NCI-H1694 treated with DMSO at 0.1 percent for 48 hours (cell line): Measurements from ENCODE around the gene PTOV1.
A peak's percentile ranks its signal among the peaks of the same experiment; 100 is the strongest.

ENCODE experiments used
- DNase-seq: peaks from one replicate; lab custom pipeline; 2025; lab: John Stamatoyannopoulos, UW

Gene PTOV1

GRCh38 chr19:49859682-49860335 lies 8.8 kb downstream of the PTOV1 start:
- no peak for DNase-seq

- DNase-seq, result no peak
Observed at GRCh38 chr19:49860336-49861102, 9.6 kb downstream of the PTOV1 start.

DNA sequence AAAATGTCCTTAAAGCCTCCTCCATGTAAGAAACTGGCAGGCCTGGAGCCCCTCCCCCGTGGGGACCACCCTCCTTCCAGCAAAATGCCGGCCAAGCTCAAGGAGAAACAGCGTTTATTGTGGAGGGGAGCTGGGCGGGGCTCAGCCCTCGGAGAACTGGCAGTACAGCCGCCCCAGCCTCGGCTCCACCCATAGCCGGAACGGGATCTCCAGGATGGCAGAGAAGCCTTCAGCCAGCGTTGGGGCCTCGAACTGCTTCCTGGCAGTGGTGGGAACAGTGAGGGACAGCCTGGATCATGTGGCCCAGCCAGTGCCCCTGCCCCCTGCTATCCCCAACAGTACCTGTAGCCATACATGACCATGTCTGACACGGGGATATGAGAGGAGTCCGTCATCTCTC lies 10.1 kb downstream of the PTOV1 start:
- no peak for DNase-seq

DNA sequence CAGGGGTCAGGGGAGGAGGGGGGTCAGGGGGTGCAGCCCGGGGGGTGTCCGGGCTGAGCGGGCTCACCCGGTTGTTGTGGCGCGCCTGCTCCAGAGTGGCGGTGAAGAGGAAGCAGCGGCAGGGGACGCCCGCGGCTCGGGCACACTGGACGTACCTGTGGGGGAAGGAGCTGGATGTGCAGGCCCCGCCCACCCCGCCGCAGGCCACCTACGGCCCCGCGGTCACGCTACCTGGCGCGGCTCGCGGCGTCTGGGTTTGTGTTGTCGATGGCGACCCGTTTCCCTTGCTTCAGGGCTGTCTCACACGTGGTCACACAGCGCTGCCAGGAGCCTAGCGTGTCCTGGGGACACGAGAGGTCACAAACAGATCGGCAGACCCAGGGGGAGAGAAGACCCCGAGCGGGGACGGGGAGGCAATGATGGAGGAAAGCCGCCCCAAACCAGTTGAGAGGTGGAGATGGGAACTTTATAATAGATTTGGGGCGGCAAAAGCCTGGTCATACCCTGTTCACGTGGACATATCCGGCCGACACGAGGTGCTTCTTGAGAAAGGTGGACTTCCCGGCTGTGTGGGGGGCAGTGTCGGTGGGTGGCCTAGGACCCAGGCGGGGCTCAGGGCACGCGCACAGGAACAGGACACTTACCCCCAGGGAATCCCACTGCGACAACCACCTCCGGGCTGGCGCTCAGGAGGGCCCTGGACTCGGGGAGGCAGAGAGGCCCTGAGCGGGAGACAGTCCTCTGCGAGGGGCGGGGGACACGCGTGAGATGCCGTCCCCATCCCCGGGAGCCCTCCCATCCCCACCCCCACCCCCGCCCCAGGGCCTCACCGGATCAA lies 10.8 kb downstream of the PTOV1 start:
- no peak for DNase-seq

- DNase-seq, result no peak
Observed at GRCh38 chr19:49862391-49863253, 11.7 kb downstream of the PTOV1 start.

DNA sequence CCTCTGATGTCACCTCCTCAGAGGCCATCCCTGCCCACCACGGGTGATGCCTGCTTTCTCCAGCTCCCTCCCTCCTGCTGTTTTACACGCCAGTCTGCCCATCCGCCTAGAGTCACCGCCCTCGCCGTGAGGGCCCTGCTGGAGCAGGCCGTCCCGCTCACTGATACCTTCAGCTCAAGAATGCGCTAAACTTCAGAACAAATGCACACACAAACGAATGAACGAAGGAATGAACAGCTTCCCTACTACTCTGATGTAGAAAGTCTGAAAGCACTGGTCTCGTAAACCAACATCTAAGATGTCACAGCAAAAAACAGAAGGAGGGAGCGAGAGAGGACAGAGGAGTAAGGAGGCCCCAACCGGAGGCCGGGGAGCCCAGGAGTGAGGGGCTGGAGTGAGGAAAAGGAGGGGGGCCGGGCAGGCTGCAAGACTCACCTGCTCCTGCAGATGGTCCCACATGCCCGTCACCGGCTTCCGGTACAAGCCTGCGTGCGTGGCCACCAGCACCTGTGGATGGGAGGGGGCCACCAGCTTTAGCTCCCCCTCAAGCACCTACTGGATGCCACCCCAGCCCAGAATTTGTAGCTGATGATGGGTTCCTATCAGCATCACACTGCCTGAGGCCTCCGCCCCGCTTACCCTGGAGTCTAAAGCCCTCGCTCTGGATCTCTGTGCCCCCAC lies 12.4 kb downstream of the PTOV1 start:
- no peak for DNase-seq

DNA sequence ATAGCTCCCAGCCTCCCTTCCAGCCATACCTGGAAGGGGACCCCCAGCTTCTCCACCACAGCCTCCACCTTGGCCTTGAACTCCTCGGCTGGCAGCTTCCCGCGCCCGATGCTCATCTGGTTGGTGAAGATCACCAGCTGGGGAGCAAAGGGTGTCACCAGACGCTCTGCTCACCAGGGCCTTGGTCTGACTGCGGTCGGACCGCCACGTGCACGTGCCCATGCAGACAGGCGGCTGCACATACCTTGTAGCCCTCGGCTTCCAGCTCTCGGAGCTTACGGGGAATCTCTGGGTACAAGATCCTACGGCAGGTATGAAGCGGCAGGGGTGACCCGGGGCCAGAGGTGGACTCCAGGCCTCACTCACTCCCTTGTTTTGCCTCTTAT lies 13.0 kb downstream of the PTOV1 start:
- no peak for DNase-seq

DNA sequence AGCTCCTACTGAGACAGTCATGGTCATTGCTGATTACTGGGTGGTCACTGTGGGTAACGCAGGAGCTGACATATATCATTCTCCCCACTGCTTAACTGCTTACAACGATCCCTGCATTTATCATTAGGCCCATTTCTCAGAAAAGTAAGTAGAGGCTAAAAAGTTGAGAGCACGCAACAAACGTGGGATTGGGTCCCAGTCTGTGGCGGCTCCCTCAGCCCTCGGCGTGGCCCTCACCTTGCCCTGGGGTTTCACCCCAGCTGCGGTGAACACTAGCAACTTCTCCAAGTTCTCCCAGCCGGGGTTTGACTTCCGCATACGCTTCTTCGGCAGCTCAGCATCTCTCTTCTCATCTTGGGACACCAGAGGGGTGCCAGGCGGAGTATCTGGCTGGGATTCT lies 13.9 kb downstream of the PTOV1 start:
- no peak for DNase-seq

DNA sequence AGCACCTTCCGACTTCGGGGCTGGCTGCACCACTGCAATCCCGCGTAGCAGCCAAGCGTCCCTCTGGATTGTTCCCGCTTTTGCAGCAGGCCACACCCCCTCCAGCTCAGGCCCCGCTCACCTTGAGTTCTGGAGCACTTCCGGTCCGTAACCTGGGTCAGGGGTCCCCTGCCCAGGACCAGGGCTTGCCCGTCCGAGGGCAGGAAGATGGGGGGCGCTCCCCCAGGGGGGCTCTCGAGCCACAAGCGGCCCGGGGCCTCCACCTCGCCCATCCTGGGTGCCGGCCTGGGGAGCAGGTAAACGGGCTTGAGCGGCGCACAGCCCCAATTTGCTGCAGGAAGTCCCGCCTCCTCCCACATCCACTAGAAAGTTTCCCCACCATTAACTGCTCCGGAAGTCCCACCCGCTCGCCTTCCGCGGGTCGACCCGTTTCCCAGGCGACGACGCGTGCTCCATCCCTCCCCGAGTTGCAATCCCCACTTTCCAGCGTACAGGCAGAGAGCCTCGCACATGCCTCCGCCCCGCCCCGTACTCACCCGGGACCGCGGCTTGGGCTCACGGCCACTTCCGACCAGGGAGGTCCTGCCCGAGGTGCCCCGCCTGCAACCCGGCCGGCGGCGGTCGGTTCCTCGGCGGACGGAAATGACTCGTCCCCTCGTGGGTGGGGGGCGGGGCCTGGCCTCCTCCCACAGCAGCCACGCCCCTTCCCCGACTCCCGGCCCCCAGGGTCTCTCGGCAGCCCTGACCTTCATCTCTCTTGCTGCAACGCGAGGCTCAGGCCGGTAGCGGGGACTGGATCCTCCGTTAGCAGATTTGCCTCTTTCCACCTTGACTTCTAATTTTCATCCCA lies 16.2 kb downstream of the PTOV1 start, which contains the start of gene PNKP:
PNKP (minus strand) TSS at position 644 of the 850 bp plus-strand sequence; CDS start at position 272, 372 bp downstream.
- DNase-seq, result peak; percentile 90

GRCh38 chr19:49869009-49869483 lies 18.1 kb downstream of the PTOV1 start:
- no peak for DNase-seq

GRCh38 chr19:49869484-49870308 lies 18.7 kb downstream of the PTOV1 start:
- DNase-seq, result peak; percentile 99

GRCh38 chr19:49870309-49870901 lies 19.4 kb downstream of the PTOV1 start:
- DNase-seq, result no peak

- DNase-seq, result no peak
Observed at GRCh38 chr19:49871349-49871985, 20.5 kb downstream of the PTOV1 start.

DNA sequence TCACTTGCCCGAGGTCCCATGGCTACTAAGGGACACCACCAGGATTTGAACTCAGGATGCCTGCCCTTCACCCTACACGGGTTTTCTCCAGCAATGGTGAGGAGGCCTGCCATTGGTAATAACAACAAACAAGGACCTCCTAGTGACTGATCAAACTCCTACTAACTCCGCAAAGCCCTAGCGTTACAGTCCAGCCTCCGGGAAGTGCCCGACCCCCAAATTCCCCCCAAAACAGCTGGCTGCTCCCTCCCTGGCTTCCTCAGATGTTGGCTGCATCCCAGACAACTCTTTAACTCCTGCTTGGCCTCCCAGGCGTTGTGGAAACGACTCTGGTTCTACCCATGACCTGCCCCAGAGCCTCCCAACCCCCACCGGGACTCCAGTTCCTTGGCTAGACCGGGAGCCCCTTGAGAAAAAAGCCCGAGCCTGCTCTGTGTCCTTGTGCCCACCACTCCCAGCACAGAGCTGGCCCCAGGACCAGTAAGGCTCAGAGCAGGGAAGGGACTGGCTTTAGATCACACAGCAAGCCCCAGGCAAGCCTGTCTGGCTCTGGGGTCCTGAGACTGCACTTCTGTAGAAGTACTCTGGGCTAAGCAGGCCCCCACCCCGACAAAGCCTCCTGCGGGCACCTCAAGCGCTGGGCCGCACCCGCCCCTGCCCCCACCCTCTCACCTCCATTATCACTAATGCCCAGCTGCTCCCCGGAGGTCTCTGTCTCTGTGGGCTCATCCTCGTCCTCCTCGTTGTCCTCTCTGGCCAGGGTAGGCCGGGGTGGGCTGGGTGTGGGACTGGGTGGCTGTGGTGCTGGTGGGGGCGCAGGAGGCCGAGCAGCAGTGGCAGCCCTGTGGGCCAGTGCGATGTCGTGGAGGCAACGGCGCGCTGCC lies 21.5 kb downstream of the PTOV1 start:
- DNase-seq, result no peak

DNA sequence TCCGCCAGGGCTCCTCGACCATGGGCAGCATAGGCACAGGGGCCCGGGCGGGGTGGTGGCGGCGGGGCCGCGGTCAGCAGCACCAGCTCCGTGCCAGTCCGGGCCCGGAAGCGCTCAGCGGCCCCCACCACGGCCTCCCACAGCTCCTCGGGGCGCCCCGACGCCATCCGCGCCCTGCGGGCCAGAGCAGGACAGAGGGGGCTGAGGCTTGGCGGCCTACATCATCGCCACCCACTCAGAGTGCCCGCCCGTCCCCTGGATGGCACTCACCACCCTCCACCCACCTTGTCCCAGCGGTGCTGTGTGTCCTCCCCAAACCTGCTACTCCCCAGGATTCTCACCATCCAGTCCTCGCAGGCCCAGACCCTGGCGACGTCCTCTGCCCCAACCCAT lies 22.2 kb downstream of the PTOV1 start:
- no peak for DNase-seq

- DNase-seq, result no peak
Observed at GRCh38 chr19:49873834-49874233, 22.9 kb downstream of the PTOV1 start.

GRCh38 chr19:49874503-49875157 lies 23.7 kb downstream of the PTOV1 start:
- DNase-seq, result no peak
